Adrenal gland (tissue), 5 donors: Measurements from ENCODE around the gene TMA7.

Experiments
- CTCF ChIP-seq, 6 experiments: fragments of 450-650 bp in 4 of 6; fragments of 200-600 bp in 2 of 6; sonication (generic) in 1 of 6; IDR thresholded peaks; 1 replicate in 5 of 6; 2 replicates in 1 of 6; pipeline versions ENCODE4 v1.5.1 to v1.8.0; 2016 to 2021; ENCODE audit warnings: antibody characterized with exemption in 6 of 6, mild to moderate bottlenecking in 2 of 6, moderate library complexity in 1 of 6
- POLR2A ChIP-seq, 2 donors: fragments of 450-650 bp; IDR thresholded peaks; one replicate each; pipeline ENCODE4 v1.6.1; 2017; ENCODE audit warnings: antibody characterized with exemption in 2 of 2, mild to moderate bottlenecking in 2 of 2, moderate library complexity in 1 of 2
- donor health status: DM: no; HTN: no; CAD: no.

GRCh38 chr3:48425281-48425812, 14.7 kb upstream of the TMA7 start:
- no peak for TF ChIP-seq CTCF (IDR thresholded peaks at IDR 0.05)
- TF ChIP-seq POLR2A (IDR thresholded peaks at IDR 0.05) = no peak
